ENCODE data around the gene ZDHHC4. TPM values are rescaled to one million over a fixed set of nuclear protein-coding genes. Genes with fewer than 3 reads are reported as not detected.

Gene ZDHHC4
- total and polyA plus RNA-seq, 4 donors = 44.1 to 79.6 (median 51.8) TPM

DNA sequence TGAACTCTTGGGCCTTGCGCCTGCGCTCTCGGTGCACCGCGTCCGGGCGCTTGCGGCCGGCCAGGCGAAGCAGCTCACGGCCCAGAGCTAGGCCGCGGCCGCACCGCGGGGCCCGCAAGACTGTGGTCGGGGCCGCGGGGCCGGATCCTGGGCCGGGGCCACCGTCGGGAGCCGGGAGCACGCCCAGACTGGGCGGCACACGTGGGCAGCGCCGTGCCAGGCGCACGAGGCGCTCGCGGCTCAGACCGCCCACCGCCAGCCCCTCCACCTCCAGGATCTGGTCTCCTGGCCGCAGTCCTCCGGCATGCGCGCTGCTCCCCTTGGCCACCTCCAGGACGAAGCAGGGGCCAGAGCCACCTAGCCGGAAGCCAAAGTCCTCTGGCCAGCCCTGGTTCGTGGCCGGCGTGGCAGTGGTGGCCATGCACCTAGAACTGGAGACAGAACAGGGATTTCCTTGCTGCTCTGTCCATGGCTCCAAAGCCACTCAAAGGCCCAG, 26.2 kb upstream of the ZDHHC4 start, which contains the start of gene GRID2IP:
Gene GRID2IP (minus strand): TSS at position 446 of the 496 bp plus-strand sequence. CDS start 25 bp downstream, at position 421.
- H3K9ac ChIP-seq (ENCODE audit: insufficient read depth in 1 of 2, low read length in 2 of 2) = no peak within 1 kb of the TSS
- no peak within 1 kb of the TSS for H3K4me3 ChIP-seq
- no peak within 1 kb of the TSS for H3K27ac ChIP-seq (ENCODE audit: low read depth in 1 of 2, low read length in 1 of 2)
- DNase-seq (no peak), ATAC-seq (ENCODE audit: insufficient read depth, low FRiP score) (no peak)
- TF ChIP-seq, protein P1, sequence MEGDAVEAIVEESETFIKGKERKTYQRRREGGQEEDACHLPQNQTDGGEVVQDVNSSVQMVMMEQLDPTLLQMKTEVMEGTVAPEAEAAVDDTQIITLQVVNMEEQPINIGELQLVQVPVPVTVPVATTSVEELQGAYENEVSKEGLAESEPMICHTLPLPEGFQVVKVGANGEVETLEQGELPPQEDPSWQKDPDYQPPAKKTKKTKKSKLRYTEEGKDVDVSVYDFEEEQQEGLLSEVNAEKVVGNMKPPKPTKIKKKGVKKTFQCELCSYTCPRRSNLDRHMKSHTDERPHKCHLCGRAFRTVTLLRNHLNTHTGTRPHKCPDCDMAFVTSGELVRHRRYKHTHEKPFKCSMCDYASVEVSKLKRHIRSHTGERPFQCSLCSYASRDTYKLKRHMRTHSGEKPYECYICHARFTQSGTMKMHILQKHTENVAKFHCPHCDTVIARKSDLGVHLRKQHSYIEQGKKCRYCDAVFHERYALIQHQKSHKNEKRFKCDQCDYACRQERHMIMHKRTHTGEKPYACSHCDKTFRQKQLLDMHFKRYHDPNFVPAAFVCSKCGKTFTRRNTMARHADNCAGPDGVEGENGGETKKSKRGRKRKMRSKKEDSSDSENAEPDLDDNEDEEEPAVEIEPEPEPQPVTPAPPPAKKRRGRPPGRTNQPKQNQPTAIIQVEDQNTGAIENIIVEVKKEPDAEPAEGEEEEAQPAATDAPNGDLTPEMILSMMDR (IDR thresholded peaks at IDR 0.05; ENCODE audit: control extremely low read depth, extremely low read depth) = no peak
- no peaks in the 10 kb centered on the region for H3K27me3 ChIP-seq (ENCODE audit: control insufficient read depth in 3 of 3, insufficient read depth in 3 of 3, low read length in 2 of 3)
- 78 to 86% methylated on average over 46 of the region's 46 CpGs for WGBS, 2 donors
- no peaks in the 10 kb centered on the region for H3K9me3 ChIP-seq (ENCODE audit: control insufficient read depth in 4 of 4, insufficient read depth in 3 of 4, low read length in 3 of 4)
- H3K4me1 ChIP-seq (ENCODE audit: control insufficient read depth in 5 of 5, insufficient read depth in 5 of 5, low read length in 5 of 5) = no peaks in the 10 kb centered on the region
- no peaks in the 10 kb centered on the region for H3K36me3 ChIP-seq (ENCODE audit: control insufficient read depth in 4 of 4, insufficient read depth in 4 of 4, low read length in 4 of 4)

DNA sequence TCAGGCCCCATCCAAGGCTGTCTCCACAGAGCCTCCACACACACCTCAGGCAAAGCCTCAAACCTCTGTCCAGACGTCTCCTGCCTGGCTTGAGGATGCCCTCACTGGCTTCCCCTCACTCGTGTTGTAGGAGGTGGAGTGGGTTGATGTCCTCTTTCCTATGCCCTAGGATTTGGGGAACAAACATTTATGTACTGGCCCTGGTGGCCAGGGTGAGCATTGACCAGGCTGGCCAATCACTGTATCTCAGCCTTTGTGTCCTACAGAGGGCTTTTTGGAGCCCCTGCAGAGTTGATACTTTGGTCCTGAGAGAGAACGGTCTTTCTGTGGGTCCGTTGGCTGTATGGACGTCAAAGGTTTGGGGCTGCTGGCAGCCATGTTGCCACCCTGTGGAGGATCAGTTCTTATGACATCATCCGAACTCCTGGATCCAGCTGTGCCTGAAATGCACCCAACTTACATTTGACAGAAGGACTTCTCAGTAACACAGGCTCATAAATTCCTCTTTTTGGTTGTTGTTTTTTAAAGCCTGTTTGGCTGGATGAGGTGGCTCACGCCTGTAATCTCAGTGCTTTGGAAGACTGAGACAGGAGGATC, 23.7 kb upstream of the ZDHHC4 start:
- Histone ChIP-seq H3K9me3 (ENCODE audit: control insufficient read depth in 4 of 4, insufficient read depth in 3 of 4, low read length in 3 of 4) (no peaks in the 10 kb centered on the region), H3K27ac (ENCODE audit: low read depth in 1 of 2, low read length in 1 of 2) (no peak overlapping the region), H3K36me3 (ENCODE audit: control insufficient read depth in 4 of 4, insufficient read depth in 4 of 4, low read length in 4 of 4) (no peaks in the 10 kb centered on the region), H3K9ac (ENCODE audit: insufficient read depth in 1 of 2, low read length in 2 of 2) (no peak overlapping the region), H3K27me3 (ENCODE audit: control insufficient read depth in 3 of 3, insufficient read depth in 3 of 3, low read length in 2 of 3) (no peaks in the 10 kb centered on the region), H3K4me3 (no peak overlapping the region), H3K4me1 (ENCODE audit: control insufficient read depth in 5 of 5, insufficient read depth in 5 of 5, low read length in 5 of 5) (no peaks in the 10 kb centered on the region)
- WGBS, 2 donors = 76 to 82% methylated on average over 7 of the region's 7 CpGs
- ATAC-seq (ENCODE audit: insufficient read depth, low FRiP score) (no peak), DNase-seq (no peak)
- TF ChIP-seq, protein P1 (IDR thresholded peaks at IDR 0.05; ENCODE audit: control extremely low read depth, extremely low read depth) = no peak

DNA sequence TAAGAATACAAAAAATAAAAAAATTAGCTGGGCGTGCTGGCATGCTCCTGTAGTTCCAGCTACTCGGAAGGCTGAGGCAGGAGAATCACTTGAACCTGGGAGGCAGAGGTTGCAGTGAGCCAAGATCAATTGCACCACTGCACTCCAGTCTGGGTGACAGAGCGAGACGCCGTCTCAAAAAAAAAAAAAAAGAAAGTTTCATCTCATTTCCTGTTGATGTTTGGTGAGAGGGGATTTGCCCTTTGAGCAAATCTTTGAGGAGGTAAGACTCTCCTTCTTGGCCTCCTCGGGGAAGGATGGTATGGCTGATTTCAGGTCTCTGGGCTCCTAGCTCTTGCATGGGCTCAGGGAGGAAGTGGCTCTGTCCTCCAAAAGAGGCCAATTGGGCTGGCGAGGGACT, 22.4 kb upstream of the ZDHHC4 start:
- DNase-seq = no peak
- no peaks in the 10 kb centered on the region for H3K9me3 ChIP-seq (ENCODE audit: control insufficient read depth in 4 of 4, insufficient read depth in 3 of 4, low read length in 3 of 4)
- H3K27ac ChIP-seq (ENCODE audit: low read depth in 1 of 2, low read length in 1 of 2) = no peak overlapping the region
- no peaks in the 10 kb centered on the region for H3K4me1 ChIP-seq (ENCODE audit: control insufficient read depth in 5 of 5, insufficient read depth in 5 of 5, low read length in 5 of 5)
- TF ChIP-seq, protein P1 (IDR thresholded peaks at IDR 0.05; ENCODE audit: control extremely low read depth, extremely low read depth) = no peak
- H3K27me3 ChIP-seq (ENCODE audit: control insufficient read depth in 3 of 3, insufficient read depth in 3 of 3, low read length in 2 of 3) = no peaks in the 10 kb centered on the region
- H3K4me3 ChIP-seq = no peak overlapping the region
- no peak for ATAC-seq (ENCODE audit: insufficient read depth, low FRiP score)
- H3K9ac ChIP-seq (ENCODE audit: insufficient read depth in 1 of 2, low read length in 2 of 2) = no peak overlapping the region
- 69 to 70% methylated on average over 7 of the region's 7 CpGs for WGBS, 2 donors
- no peaks in the 10 kb centered on the region for H3K36me3 ChIP-seq (ENCODE audit: control insufficient read depth in 4 of 4, insufficient read depth in 4 of 4, low read length in 4 of 4)

DNA sequence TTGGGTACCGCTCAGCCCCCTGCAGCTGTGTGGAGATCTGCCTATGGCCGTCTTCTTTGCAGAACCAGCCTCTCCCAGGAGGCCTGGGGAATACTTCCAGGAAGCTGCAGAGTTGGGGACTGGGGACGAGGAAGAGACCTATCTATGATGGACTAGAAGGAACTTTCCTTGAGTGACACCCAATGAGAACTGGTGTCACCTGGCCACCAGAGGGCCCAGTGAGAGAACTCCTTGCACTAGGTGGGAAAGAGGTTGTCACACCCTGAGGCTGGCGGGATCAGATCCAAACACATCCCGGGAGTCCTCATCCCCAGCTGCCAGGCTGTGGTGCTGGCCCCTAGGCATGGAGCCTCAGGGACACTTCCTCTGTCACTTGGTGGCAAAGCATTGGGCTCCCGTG, 21.1 kb upstream of the ZDHHC4 start:
- no peak overlapping the region for H3K4me3 ChIP-seq
- DNase-seq (no peak), ATAC-seq (ENCODE audit: insufficient read depth, low FRiP score) (no peak)
- H3K36me3 ChIP-seq (ENCODE audit: control insufficient read depth in 4 of 4, insufficient read depth in 4 of 4, low read length in 4 of 4) = no peaks in the 10 kb centered on the region
- TF ChIP-seq, protein P1 (IDR thresholded peaks at IDR 0.05; ENCODE audit: control extremely low read depth, extremely low read depth) = no peak
- no peak overlapping the region for H3K9ac ChIP-seq (ENCODE audit: insufficient read depth in 1 of 2, low read length in 2 of 2)
- H3K27me3 ChIP-seq (ENCODE audit: control insufficient read depth in 3 of 3, insufficient read depth in 3 of 3, low read length in 2 of 3) = no peaks in the 10 kb centered on the region
- H3K9me3 ChIP-seq (ENCODE audit: control insufficient read depth in 4 of 4, insufficient read depth in 3 of 4, low read length in 3 of 4) = no peaks in the 10 kb centered on the region
- no peak overlapping the region for H3K27ac ChIP-seq (ENCODE audit: low read depth in 1 of 2, low read length in 1 of 2)
- 71 to 73% methylated on average over 6 of the region's 6 CpGs for WGBS, 2 donors
- H3K4me1 ChIP-seq (ENCODE audit: control insufficient read depth in 5 of 5, insufficient read depth in 5 of 5, low read length in 5 of 5) = no peaks in the 10 kb centered on the region
